Caco-2 (cell line): ENCODE data around the gene DLEC1. TPM values are rescaled to one million over a fixed set of nuclear protein-coding genes. Genes with fewer than 3 reads are reported as not detected.

Source experiments
- BruUV-seq: library from RNA; stranded (reverse); fragments of 400-500 nt; replicated peaks from 2 replicates; lab custom pipeline; 2021; lab: Mats Ljungman, UMichigan
- CTCF ChIA-PET: fragments of 300-600 bp; sonication (Branson Sonifier 250); formaldehyde crosslinking; loops from one replicate; lab custom pipeline; 2022; ENCODE audit warnings: antibody characterized with exemption; lab: Charles Lee
- POLR2A ChIA-PET: fragments of 300-600 bp; sonication (Branson Sonifier 250); formaldehyde crosslinking; loops from one replicate; lab custom pipeline; 2022; ENCODE audit warnings: antibody characterized with exemption; lab: Charles Lee
- DNase-seq, 2 experiments: peaks; one replicate each; pipeline versions ENCODE4 v3.0.0 to v3.0.0-alpha.2; 2020 to 2022
- H3K27me3 ChIP-seq: replicated peaks from 2 replicates; pipeline ENCODE4 v1.6.0; 2011; ENCODE audit warnings: low read length; ENCODE audit not compliant: control insufficient read depth, insufficient read depth
- H3K36me3 ChIP-seq: 2 replicates; pipeline ENCODE4 v1.5.1; 2011; ENCODE audit warnings: low read length; ENCODE audit not compliant: control insufficient read depth, insufficient read depth
- H3K4me1 ChIP-seq: fragments of 250-450 bp; sonication (Bioruptor Pico); 2 replicates; pipeline ENCODE4 v1.5.1; 2020; ENCODE audit warnings: mild to moderate bottlenecking
- H3K4me3 ChIP-seq: 2 replicates; pipeline ENCODE4 v1.5.1; 2011; ENCODE audit warnings: low read depth, mild to moderate bottlenecking, control low read depth, low read length
- H3K9me3 ChIP-seq: fragments of 250-450 bp; sonication (Bioruptor Pico); 2 replicates; pipeline ENCODE4 v1.5.1; 2020; ENCODE audit warnings: mild to moderate bottlenecking, moderate library complexity
- H3K27ac Mint-ChIP-seq: one replicate; pipeline ENCODE4 v1.8.0; 2022; ENCODE audit warnings: mixed read lengths; ENCODE audit not compliant: unreplicated experiment
- H3K27me3 Mint-ChIP-seq: one replicate; pipeline ENCODE4 v1.8.0; 2022; ENCODE audit warnings: mixed read lengths; ENCODE audit not compliant: insufficient read depth, unreplicated experiment
- H3K36me3 Mint-ChIP-seq: one replicate; pipeline ENCODE4 v1.8.0; 2022; ENCODE audit warnings: mild to moderate bottlenecking, mixed read lengths; ENCODE audit not compliant: insufficient read depth, unreplicated experiment
- H3K4me1 Mint-ChIP-seq: one replicate; pipeline ENCODE4 v1.8.0; 2022; ENCODE audit warnings: low read depth, mixed read lengths; ENCODE audit not compliant: unreplicated experiment
- H3K4me3 Mint-ChIP-seq: one replicate; pipeline ENCODE4 v1.8.0; 2022; ENCODE audit warnings: mild to moderate bottlenecking, moderate library complexity, mixed read lengths; ENCODE audit not compliant: unreplicated experiment
- H3K9me3 Mint-ChIP-seq: one replicate; pipeline ENCODE4 v1.8.0; 2022; ENCODE audit warnings: mixed read lengths; ENCODE audit not compliant: unreplicated experiment
- CTCF ChIP-seq, 2 experiments: fragments of 200-600 bp in 1 of 2; IDR thresholded peaks; 1 replicate in 1 of 2; 2 replicates in 1 of 2; pipeline versions ENCODE4 v1.5.1 to v1.8.0; 2011 to 2022; ENCODE audit warnings: antibody characterized with exemption in 1 of 2, control low read depth in 1 of 2, inconsistent platforms in 1 of 2, low read depth in 1 of 2, low read length in 1 of 2, mild to moderate bottlenecking in 1 of 2, moderate library complexity in 1 of 2; ENCODE audit not compliant: insufficient read depth in 1 of 2, severe bottlenecking in 1 of 2, unreplicated experiment in 1 of 2
- intact Hi-C: fragments of 100-400 bp; cut with micrococcal nuclease; formaldehyde crosslinking; loops from one replicate; pipeline ENCODE4 v1.10.0; 2022; ENCODE audit not compliant: unreplicated experiment
- total RNA-seq: library from RNA; stranded (reverse); gene quantifications from 2 replicates; pipeline ENCODE4 v1.2.3, GENCODE V29; 2022

Gene DLEC1
- total RNA-seq, 1 experiment from 2014 or later: 0.11 TPM

GRCh38 chr3:38117748-38118420, 78.9 kb downstream of the DLEC1 start:
- BruUV-seq: no TSS peak

GRCh38 chr3:38118421-38119247, 79.6 kb downstream of the DLEC1 start:
- Mint-ChIP-seq H3K27me3 (no peaks in the 10 kb centered on the region), H3K27ac (no peak overlapping the region), H3K9me3 (no peaks in the 10 kb centered on the region), H3K4me3 (no peak overlapping the region), H3K36me3 (peaks cover 91% of the 10 kb centered on the region), H3K4me1 (peaks cover 28% of the 10 kb centered on the region)
- Histone ChIP-seq H3K4me3 (no peak overlapping the region), H3K27me3 (no peaks in the 10 kb centered on the region), H3K9me3 (no peaks in the 10 kb centered on the region), H3K36me3 (peaks cover 15% of the 10 kb centered on the region), H3K4me1 (0 out of 2 replicates have a peak, but pooled peaks cover 3% of the 10 kb centered on the region)
- ChIA-PET POLR2A (interaction anchor here (1.2 to 2.0 kb wide), 2 partner anchors 15 to 47 kb away, joined by 3 to 5 read pairs; partner anchors contain the start of gene OXSR1), CTCF (interaction anchor here (1.5 kb wide), 1 partner anchor 15 kb away, joined by 3 read pairs; no protein-coding TSS in a partner anchor)
- intact Hi-C loops: loop anchor here (1.0 kb wide), 4 partner anchors 19 to 180 kb away; partner anchors contain the start of gene ACAA1
- peak in 1 of 2 experiments; percentile 33 for DNase-seq
- TSS peak; percentile 12 for BruUV-seq
- no peak for TF ChIP-seq CTCF (IDR thresholded peaks at IDR 0.05; ENCODE audit: insufficient read depth in 1 of 2, low read depth in 1 of 2, low read length in 1 of 2, severe bottlenecking in 1 of 2, unreplicated experiment in 1 of 2)

More at GRCh38 chr3:38117748-38118420, 78.9 kb downstream of the DLEC1 start:
- CTCF ChIA-PET: interaction anchor here (1.5 to 1.7 kb wide), 2 partner anchors 16 to 47 kb away, joined by 3 to 8 read pairs; partner anchors contain the start of gene OXSR1
- Mint-ChIP-seq H3K4me1 (peaks cover 28% of the 10 kb centered on the region), H3K4me3 (no peak overlapping the region), H3K36me3 (peaks cover 84% of the 10 kb centered on the region), H3K27me3 (no peaks in the 10 kb centered on the region), H3K27ac (peak overlapping the region; percentile 46), H3K9me3 (no peaks in the 10 kb centered on the region)
- Histone ChIP-seq H3K36me3 (peaks cover 13% of the 10 kb centered on the region), H3K4me1 (0 out of 2 replicates have a peak, but pooled peaks cover 3% of the 10 kb centered on the region), H3K9me3 (no peaks in the 10 kb centered on the region), H3K4me3 (no peak overlapping the region), H3K27me3 (no peaks in the 10 kb centered on the region)
- TF ChIP-seq CTCF (IDR thresholded peaks at IDR 0.05; ENCODE audit: insufficient read depth in 1 of 2, low read depth in 1 of 2, low read length in 1 of 2, severe bottlenecking in 1 of 2, unreplicated experiment in 1 of 2): peak; percentile 62 to 85
- intact Hi-C loops: loop anchor here (1.0 kb wide), 4 partner anchors 19 to 180 kb away; partner anchors contain the start of gene ACAA1
- POLR2A ChIA-PET: interaction anchor here (0.5 to 1.3 kb wide), 2 partner anchors 47 to 62 kb away, joined by 6 to 7 read pairs; partner anchors contain the start of gene OXSR1
- DNase-seq: peak; percentile 82 to 83

- peaks cover 15% of the 10 kb centered on the region for H3K36me3 ChIP-seq
- no peak for TF ChIP-seq CTCF (IDR thresholded peaks at IDR 0.05; ENCODE audit: insufficient read depth in 1 of 2, low read depth in 1 of 2, low read length in 1 of 2, severe bottlenecking in 1 of 2, unreplicated experiment in 1 of 2)
- Mint-ChIP-seq H3K27ac (no peak overlapping the region), H3K27me3 (no peaks in the 10 kb centered on the region), H3K4me1 (peaks cover 28% of the 10 kb centered on the region), H3K36me3 (peaks cover 92% of the 10 kb centered on the region), H3K4me3 (no peak overlapping the region), H3K9me3 (no peaks in the 10 kb centered on the region)
- DNase-seq: no peak
- peaks cover 6% of the 10 kb centered on the region; the same call in 1 of the 2 replicates for H3K4me1 ChIP-seq
- no peak overlapping the region for H3K4me3 ChIP-seq
- H3K27me3 ChIP-seq: no peaks in the 10 kb centered on the region
- no TSS peak for BruUV-seq
- ChIA-PET CTCF (no interaction called here), POLR2A (interaction anchor here (1.2 to 2.0 kb wide), 2 partner anchors 14 to 46 kb away, joined by 3 to 5 read pairs; partner anchors contain the start of gene OXSR1)
- intact Hi-C loops: no loop called here
- H3K9me3 ChIP-seq: no peaks in the 10 kb centered on the region
These were observed 80.2 kb downstream of the DLEC1 start for GRCh38 chr3:38119248-38119544.
